RWPE2 (cell line): ENCODE measurements around the gene BRINP2.

ENCODE experiments used
- ATAC-seq: fragments of 200-7000 bp; cut with Tn5 transposase; 3 replicates; pipeline ENCODE4 v1.9.1; 2021; ENCODE audit warnings: low read depth
- DNase-seq: peaks from one replicate; pipeline ENCODE4 v3.0.0-alpha.2; 2020; ENCODE audit warnings: low spot score
- H3K27ac ChIP-seq: fragments of 450-650 bp; 2 replicates; pipeline ENCODE4 v1.5.1; 2017; ENCODE audit warnings: mild to moderate bottlenecking; ENCODE audit not compliant: poor library complexity, severe bottlenecking
- H3K27me3 ChIP-seq: fragments of 250-450 bp; sonication (Bioruptor Pico); 2 replicates; pipeline ENCODE4 v1.5.1; 2021; ENCODE audit warnings: mild to moderate bottlenecking, moderate library complexity; ENCODE audit not compliant: insufficient read depth, poor library complexity, severe bottlenecking
- H3K36me3 ChIP-seq: fragments of 250-450 bp; sonication (Bioruptor Pico); 2 replicates; pipeline ENCODE4 v1.5.1; 2020; ENCODE audit warnings: low read depth, mild to moderate bottlenecking, moderate library complexity
- H3K4me1 ChIP-seq: fragments of 250-450 bp; sonication (Bioruptor Pico); 2 replicates; pipeline ENCODE4 v1.5.1; 2021; ENCODE audit warnings: mild to moderate bottlenecking, moderate library complexity; ENCODE audit not compliant: insufficient read depth, poor library complexity, severe bottlenecking
- H3K4me3 ChIP-seq: fragments of 250-450 bp; sonication (Bioruptor Pico); 2 replicates; pipeline ENCODE4 v1.5.1; 2021; ENCODE audit warnings: mild to moderate bottlenecking, moderate library complexity; ENCODE audit not compliant: severe bottlenecking
- H3K9me3 ChIP-seq: fragments of 250-450 bp; sonication (Bioruptor Pico); 2 replicates; pipeline ENCODE4 v1.5.1; 2021; ENCODE audit warnings: mild to moderate bottlenecking, moderate library complexity; ENCODE audit not compliant: severe bottlenecking
- TF ChIP-seq, protein P1 (sequence below): fragments of 450-650 bp; IDR thresholded peaks from one replicate; pipeline ENCODE4 v1.5.1; 2017; ENCODE audit warnings: mild to moderate bottlenecking, moderate library complexity; ENCODE audit not compliant: poor library complexity, severe bottlenecking

The BRINP2 gene

DNA sequence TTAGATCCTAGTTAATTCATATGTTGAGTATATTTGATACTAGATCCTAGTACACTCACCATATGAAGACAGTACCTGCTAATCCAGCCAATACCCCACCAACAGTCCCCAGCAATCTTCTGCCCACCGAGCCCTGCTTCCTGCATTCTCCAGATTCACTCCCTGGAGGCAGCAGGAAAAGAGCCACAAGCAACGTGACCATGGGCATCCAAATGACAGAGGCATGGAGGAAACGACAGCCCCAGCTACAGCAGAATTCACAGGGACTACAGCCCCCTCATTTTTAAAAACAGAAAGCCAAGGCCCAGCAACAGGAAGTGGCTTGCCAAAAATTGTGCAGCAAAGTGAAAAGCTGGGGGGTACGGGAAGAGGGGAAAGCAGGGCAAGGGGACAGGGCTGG, 35.5 kb upstream of the BRINP2 start:
- TF ChIP-seq, protein P1, sequence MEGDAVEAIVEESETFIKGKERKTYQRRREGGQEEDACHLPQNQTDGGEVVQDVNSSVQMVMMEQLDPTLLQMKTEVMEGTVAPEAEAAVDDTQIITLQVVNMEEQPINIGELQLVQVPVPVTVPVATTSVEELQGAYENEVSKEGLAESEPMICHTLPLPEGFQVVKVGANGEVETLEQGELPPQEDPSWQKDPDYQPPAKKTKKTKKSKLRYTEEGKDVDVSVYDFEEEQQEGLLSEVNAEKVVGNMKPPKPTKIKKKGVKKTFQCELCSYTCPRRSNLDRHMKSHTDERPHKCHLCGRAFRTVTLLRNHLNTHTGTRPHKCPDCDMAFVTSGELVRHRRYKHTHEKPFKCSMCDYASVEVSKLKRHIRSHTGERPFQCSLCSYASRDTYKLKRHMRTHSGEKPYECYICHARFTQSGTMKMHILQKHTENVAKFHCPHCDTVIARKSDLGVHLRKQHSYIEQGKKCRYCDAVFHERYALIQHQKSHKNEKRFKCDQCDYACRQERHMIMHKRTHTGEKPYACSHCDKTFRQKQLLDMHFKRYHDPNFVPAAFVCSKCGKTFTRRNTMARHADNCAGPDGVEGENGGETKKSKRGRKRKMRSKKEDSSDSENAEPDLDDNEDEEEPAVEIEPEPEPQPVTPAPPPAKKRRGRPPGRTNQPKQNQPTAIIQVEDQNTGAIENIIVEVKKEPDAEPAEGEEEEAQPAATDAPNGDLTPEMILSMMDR = no peak
- Histone ChIP-seq H3K36me3 (no peaks in the 10 kb centered on the region), H3K27me3 (no peaks in the 10 kb centered on the region), H3K27ac (no peak overlapping the region), H3K9me3 (no peaks in the 10 kb centered on the region), H3K4me3 (no peak overlapping the region), H3K4me1 (no peaks in the 10 kb centered on the region)
- ATAC-seq = no peak
- no peak for DNase-seq

DNA sequence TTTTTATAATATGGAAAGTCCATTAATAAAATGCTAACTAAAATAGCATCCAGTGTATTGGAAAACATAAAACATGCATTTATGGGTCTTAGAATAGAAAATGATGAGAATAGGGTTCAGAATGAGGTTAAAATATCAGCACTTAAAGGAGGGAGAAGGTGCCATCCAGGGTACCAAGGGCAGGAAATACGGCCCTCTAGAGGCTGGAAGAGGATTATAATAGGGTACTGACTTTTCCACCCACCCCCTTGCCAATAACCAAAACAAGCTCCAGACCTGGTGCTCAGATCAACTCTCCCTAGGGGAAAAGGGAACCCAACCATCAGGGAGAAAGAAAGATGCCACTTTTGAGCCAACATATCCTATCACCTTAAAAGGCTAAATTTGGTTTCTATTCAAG, 32.9 kb upstream of the BRINP2 start:
- Histone ChIP-seq H3K4me1 (no peaks in the 10 kb centered on the region), H3K27me3 (no peaks in the 10 kb centered on the region), H3K9me3 (no peaks in the 10 kb centered on the region), H3K4me3 (no peak overlapping the region), H3K36me3 (no peaks in the 10 kb centered on the region), H3K27ac (no peak overlapping the region)
- ATAC-seq (no peak), DNase-seq (no peak)
- TF ChIP-seq, protein P1 = no peak

DNA sequence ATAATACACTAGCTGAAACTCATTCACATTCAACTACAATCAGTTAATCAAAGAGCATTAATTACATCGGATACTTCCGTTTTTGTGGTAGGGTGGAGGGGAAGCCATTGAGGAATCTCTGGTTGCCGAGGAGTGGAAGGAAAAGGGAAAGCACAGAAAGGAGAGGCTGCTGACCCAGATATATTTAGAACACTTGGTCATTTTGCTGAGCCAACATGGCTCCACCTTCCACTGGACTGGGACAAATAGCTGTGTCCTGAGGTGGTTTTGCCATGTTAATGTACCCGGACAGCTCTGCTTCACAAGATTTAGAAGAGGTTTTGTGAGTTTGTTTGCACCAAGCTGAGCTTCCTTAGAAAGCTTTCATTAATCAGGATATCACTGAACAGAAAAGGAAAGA, 32.4 kb upstream of the BRINP2 start:
- ATAC-seq = no peak
- Histone ChIP-seq H3K4me1 (no peaks in the 10 kb centered on the region), H3K27ac (no peak overlapping the region), H3K36me3 (no peaks in the 10 kb centered on the region), H3K27me3 (peaks cover 4% of the 10 kb centered on the region), H3K4me3 (no peak overlapping the region), H3K9me3 (no peaks in the 10 kb centered on the region)
- DNase-seq = no peak
- TF ChIP-seq, protein P1 = no peak

DNA sequence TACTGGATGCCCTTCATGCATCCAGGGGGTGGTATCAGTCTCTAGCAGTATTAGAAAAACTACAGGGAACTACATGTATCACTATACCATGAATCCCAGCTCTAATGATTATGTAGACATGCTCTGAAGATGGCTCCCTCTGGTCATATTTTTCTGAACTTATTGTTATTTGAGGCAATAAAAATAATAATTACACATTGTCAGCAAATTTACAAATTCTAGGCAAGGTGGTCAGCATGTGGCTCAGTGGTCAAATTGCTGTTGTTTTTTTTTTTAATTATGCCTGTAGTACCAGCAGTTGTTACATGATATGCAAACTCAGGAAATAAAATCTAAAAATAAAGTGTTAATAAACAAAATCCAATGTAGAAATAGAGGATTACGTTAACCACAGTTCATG, 28.7 kb upstream of the BRINP2 start:
- ATAC-seq = no peak
- no peaks in the 10 kb centered on the region for H3K4me1 ChIP-seq
- no peak overlapping the region for H3K27ac ChIP-seq
- peaks cover 4% of the 10 kb centered on the region for H3K27me3 ChIP-seq
- TF ChIP-seq, protein P1 = no peak
- H3K9me3 ChIP-seq = no peaks in the 10 kb centered on the region
- H3K4me3 ChIP-seq = no peak overlapping the region
- DNase-seq = no peak
- no peaks in the 10 kb centered on the region for H3K36me3 ChIP-seq

DNA sequence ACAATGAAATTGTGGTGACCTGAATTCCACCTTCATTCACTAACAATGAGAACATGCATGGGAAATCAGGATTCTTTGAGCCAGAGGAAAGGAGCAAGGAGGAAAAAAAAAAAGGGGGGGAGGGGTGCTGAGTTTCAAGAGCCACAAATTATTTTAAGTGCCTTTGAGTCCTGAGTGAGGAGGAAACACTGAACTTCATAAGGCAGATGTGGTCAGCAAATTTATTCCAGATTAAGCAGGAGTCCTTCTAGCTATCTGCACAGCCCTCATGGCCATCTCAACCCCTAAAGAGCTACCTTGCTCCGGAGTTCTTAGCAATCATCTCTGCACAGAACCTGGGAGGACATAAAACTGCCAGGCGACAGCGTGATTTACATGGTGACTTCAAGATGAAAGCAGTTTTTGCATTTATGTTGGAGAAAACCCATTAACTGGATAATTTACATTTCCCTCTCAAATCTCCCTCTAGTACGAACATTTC, 27.9 kb upstream of the BRINP2 start:
- H3K4me3 ChIP-seq = no peak overlapping the region
- no peak for DNase-seq
- H3K36me3 ChIP-seq = no peaks in the 10 kb centered on the region
- H3K4me1 ChIP-seq = no peaks in the 10 kb centered on the region
- TF ChIP-seq, protein P1 = no peak
- no peak for ATAC-seq
- no peaks in the 10 kb centered on the region for H3K9me3 ChIP-seq
- peaks cover 4% of the 10 kb centered on the region for H3K27me3 ChIP-seq
- no peak overlapping the region for H3K27ac ChIP-seq
